ENCODE measurements around the gene MAGED1.

Gene MAGED1, protein sequence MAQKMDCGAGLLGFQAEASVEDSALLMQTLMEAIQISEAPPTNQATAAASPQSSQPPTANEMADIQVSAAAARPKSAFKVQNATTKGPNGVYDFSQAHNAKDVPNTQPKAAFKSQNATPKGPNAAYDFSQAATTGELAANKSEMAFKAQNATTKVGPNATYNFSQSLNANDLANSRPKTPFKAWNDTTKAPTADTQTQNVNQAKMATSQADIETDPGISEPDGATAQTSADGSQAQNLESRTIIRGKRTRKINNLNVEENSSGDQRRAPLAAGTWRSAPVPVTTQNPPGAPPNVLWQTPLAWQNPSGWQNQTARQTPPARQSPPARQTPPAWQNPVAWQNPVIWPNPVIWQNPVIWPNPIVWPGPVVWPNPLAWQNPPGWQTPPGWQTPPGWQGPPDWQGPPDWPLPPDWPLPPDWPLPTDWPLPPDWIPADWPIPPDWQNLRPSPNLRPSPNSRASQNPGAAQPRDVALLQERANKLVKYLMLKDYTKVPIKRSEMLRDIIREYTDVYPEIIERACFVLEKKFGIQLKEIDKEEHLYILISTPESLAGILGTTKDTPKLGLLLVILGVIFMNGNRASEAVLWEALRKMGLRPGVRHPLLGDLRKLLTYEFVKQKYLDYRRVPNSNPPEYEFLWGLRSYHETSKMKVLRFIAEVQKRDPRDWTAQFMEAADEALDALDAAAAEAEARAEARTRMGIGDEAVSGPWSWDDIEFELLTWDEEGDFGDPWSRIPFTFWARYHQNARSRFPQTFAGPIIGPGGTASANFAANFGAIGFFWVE

DNA sequence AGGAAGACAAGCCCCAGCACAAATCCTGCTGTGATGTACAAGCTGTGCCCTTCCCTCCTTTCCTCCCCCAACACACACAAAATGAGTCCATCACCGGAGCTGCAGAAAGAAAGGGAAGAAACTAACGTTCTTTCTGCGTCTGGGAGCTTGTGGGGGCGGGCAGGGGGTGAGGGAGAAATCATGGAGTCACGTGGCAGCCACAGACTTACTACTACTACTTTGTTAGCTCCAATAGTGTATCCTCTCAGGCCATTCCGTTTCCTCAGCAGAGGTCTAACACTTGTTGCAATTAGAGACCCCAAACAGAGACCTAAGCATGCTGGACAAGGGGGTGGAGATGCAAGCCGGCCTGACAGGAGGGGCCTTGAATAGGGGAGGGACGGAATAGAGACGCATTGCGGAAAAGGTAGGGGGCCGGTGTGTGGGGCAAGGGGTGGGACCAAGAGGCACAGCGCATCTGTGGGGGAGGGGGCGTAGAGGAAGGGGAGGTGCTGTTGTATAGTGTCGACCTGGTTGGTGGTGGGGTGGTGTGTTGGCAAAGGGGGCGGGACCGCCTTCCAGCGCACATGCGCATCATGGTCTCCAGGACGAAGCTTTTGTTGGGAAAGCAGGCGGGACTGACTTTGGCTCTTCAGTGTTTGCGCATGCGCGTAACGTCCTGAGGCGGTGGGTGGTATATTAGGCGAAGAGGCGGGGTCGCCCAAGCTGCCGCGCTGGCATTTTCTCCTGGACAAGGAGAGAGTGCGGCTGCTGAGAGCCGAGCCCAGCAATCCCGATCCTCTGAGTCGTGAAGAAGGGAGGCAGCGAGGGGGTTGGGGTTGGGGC, at the start of gene MAGED1:
Gene MAGED1, plus strand, starts transcription at position 703 of the 825 bp plus-strand sequence. CDS start 682 bp downstream, outside the sequence.
- peak; percentile 94 for DNase-seq

DNA sequence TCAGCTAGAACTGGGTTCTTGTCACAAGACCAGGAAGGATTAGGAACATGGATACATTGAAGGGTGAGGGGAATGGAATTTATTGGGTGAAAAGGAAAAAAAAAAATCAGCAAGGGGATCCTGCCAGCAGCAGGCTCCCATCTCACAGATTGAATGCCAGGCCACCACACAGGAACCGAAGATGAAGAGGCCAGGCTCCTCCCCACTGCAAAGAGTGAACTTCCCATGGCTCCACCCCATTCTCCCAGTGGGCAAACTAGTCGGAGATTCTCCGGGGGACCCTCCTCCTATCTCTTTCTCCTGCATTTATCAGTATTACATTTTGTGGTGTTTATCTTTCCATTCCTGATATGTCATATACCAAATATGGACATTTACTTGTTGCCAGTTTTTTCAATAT, 46.0 kb upstream of the MAGED1 start:
- no peak for DNase-seq

DNA sequence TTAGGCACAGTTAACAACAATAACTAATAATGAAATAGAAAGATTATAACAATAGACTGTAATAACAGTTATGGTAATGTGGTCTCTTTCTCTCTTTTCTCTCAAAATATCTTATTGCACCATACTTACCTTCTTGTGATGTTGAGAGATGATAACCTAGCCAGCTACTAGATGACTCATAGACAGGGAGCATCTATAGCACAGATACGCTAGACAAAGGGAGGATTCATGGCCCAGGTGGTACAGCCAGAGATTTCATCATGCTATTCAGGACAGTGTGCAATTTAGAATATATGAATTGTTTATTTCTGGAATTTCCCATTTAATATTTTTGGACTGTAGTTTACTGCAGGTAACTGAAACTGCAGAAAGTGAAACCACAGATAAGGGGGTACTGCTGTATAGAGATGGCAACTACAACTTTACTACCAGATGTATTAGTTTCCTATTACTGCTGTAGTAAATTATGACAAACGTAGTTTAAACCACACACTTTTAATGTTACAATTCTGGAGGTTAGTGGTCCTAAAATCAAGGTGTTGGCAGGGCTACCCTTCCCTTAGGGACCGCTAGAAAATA, 41.8 kb upstream of the MAGED1 start:
- DNase-seq: no peak

DNA sequence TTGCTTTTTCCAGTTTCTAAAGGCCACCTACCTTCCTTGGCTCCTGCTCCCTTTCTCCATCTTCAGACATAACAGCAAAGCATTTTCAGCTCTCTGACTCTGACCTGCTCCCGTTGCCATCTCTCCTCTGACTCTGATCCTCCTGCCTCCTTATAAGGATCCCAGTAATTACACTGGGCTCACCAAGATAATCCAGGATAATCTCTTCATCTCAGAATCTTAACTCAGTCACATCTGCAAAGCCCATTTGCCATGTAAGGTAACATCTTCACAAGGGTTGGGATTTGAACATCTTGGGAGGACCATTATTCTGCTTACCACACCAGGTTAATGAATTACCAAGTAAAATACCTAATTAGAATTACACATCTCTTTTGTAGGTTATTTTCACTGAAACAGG, 41.3 kb upstream of the MAGED1 start:
- DNase-seq: no peak

DNA sequence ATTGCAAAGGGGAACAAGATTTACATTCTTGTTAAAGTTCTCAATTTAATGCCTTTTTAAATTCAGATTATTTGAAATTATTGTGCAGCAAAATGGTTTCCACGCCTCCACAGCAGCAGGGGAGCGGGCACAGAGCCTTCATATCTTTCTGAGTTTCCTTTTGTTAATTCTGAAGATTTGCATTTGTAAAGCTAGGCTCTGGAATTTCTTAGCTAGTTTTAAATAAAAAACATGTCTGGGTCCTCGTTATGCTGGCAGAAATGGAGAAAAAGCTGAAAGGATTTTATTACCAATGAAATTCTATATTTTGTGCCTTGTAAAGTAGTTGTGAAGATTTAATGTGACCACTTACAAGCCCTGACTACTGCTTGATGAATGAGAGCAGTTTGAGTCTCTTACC, 40.8 kb upstream of the MAGED1 start:
- no peak for DNase-seq

DNA sequence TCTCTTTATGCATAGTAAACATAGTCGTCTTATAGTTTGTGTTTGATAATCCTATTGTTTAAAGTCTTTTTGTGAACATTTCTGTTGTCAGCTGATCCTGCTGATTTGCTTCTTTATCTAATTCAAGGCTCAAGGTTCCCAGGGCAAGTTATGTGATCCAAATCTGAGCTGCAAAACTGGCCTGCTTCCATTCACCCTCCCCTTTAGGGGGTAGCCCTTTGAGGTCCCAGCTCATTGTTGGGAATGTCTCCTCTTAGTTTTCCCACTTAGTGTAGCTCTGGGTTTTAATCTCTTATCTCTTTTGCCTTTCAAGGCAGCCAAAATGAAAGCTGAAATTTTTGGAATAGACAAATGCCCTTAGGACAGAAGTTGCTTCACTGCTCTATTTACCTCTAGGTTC, 40.2 kb upstream of the MAGED1 start:
- no peak for DNase-seq

DNA sequence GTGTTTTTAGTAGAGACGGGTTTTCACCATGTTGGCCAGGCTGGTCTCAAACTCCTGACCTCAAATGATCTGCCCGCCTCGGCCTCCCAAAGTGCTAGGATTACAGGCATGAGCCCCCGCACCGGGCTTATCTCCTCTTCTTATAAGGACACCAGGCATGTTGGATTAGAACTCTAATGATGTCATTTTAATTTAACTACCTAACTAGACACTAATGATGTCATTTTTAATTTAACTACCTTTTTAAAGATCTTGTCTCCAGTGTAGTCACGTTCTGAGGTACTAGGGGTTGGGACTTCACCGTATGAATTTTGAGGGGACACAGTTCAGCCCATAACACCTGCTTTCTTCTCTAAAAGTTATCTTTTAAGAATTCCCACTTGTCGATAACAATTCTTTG, 37.7 kb upstream of the MAGED1 start:
- DNase-seq: no peak

DNA sequence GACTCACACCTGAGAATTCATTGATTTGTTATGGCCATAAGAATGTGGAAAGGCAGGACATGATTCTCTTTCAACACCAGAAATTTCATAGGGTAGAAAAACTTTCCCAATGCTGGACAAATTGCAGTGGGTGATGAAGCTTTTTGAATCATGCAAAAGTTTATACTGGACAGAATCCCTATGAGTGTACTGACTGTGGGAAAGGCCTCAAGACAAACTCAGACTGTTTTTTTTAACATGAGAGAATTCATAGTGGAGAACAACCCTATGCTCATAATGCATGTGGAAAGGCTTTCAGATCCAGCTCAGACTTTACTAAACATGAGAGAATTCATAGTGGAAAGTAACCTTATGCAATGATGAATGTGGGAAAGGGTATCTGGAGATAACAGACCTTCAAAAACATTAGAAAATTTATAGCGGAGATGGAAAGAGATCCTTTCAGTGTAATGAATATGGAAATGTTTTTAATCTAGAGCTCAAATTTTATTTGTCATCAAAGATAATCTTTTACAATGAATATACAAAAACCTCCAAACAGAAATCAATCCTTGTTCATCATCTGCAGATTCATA, 36.2 kb upstream of the MAGED1 start:
- no peak for DNase-seq

DNA sequence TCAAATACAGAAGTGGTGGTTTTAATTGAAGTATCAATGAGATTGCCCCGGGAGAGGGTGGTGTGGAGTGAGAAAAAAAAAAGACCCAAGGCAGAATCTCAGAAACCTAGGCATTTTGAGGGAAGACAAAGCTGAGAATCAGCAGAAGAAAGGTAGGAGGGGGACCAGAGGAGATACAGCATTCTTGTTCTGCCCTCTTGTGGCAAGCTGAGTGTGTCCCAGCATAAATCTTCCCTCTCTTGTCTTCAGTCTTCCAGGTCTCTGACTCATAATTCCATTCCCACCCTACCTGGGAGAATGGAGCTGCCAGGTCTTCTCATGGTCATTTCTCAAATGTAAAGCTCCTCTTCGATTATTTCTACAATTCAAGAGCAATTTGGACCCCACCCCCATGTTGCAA, 32.7 kb upstream of the MAGED1 start:
- no peak for DNase-seq

DNA sequence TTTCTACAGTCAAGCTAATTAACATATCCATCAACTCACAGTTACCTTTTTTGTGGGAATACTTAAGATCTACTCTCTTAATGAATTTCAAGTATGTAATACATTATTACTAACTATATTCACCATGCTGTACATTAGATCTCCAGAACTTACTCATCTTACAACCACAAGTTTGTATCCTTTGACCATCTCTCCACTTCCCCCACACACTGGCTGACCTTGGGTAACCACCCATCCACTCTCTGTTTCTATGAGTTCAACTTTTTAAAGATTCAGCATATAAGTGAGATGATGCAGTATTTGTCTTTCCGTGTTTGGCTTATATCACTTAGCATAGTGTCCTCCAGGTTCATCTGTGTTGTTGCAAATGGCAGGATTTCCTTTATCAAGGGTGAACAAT, 30.5 kb upstream of the MAGED1 start:
- no peak for DNase-seq

DNA sequence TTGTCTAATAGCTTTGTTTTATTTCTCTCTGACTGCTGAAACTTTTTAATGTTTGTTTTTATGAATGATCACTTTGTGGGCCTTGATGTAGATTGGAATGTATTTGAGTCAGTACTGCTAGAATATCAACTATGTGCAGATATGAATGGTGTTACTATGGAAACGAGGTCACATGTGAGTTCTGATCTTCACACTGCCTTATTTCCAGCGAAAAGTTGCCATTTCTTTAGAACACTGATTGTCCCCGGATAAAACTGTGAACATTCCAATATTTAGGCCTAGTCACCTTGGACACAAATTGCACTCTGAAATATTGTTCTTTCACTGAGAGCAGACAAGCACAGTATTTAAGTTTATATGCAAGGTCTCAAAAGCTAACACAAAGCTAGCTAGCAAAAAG, 27.2 kb upstream of the MAGED1 start:
- DNase-seq: no peak

DNA sequence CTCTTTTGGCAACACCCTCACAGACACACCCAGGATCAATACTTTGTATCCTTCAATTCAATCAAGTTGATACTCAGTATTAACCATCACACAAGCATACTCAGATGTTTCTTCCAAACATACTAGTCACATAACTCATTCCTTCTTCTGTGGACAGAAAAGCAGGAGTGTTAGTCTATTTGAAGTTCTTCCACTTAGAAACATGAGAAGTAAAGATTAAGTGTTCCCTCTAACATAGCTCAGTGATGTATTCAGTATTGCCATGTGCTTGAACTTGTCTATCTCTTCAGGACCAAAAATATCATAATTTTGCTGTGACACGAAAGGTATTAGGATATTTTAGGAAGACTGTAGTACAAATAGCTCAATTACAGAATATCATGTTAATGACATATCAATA, 25.8 kb upstream of the MAGED1 start:
- DNase-seq: no peak

DNA sequence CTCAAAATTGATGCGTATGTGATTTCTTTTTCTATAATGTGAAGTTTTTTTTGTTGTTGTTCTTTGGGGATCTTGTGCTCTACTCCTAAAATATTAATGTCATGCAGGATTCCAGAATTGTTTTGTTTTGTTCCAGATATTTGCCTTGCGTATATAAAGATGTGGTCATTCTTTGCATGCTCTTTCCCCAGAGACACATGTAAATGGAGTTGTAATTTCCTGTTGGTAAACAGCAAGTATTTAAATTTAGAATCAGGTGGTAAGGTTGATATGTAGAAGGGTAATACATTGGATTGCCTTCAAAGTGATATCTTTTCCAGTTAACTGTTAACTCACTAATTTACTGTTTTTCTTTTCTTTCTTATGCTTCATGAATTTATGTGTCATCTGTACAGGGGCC, 23.1 kb upstream of the MAGED1 start:
- DNase-seq: no peak

DNA sequence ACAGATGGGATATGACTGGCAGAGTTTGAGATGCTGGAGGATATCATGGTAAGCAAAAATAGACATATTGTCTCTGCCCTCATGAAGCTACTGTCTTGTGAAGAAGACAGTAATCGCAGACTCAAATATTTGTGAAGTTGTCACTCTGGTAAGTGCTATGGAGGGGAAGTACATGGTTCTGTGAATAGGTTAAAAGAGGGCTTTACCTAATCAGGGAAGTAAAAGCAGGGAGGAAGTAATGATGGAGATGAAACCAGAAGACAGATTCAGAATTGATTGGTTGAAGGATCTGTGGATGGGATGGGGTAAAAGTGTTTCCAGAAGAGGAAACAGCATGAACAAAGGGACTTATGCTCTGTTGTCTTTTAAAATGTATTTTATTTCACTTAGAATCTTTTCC, 19.3 kb upstream of the MAGED1 start:
- DNase-seq: no peak

DNA sequence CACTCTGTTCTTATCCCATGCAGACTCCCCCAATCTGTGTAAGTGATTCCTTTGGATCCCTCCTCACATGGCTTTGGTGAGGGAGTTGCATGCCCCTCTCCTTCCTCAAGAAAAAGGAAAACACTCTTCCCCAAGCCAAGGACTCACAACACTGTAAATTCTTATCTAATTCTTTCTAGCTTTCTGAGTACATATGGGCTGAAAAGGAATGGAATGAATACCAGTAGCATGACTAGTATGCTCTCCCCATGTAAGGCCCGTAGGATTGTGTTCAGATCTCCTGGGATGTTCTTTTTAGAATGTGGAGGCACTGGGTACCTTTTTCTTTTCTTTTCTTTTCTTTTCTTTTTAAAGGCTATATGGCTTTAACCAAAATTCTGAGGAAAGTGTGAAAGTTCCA, 17.0 kb upstream of the MAGED1 start:
- no peak for DNase-seq

DNA sequence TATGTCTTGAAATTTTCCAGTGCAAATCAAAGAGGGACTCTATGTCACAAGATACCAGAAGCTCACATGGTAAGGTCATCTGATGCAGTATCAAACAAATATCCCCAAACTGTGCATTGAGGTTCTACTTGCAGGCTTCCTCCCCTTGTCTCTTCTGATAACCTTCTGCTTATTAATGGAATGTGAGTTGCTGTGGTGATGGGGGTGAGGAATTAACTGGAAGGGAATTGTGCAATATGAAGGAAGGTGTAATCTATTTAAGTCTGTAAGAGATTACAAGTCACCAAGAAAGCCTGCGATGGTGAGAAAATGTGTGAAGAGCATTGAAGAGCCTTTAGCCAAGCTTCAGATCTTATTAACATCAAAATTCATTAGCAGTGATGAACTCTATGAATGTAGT, 15.4 kb upstream of the MAGED1 start:
- no peak for DNase-seq

DNA sequence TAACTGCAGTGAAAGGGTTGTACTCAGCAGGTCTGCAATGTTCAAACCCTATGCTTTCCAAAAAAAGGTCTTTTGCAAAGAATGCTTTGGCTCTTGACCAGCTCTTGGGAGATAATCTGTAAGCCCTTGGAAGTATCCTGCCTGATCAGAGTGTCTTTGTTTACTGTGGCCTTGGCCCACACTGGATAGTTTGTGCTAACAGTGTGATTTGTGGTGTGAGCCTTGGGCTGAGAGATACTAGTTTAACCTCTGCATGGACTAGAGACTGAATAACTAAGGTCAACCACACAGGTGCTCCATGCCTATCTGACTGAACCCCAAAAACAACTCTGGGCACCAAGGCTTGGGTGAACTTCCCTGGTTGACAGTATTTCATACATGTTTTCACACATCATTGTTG, 3.6 kb upstream of the MAGED1 start:
- no peak for DNase-seq

DNA sequence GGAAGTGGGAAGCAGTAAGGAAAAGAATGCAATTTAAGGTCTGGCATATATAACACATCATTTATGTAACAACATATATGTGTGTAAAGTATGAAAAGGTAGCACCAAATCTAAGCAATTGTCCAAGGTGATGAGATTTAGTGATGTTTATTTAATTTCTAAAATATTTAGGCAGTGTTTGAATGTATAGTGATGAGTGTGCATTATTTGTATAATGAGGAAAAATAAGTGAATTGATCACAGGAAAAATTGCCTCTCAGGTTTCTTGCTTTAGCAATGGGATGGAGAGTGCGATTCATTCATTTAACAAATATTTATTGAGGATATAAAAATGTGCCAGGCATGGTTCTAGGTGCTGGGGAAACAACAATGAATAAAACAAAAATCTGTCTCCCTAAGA, 2.2 kb upstream of the MAGED1 start:
- DNase-seq: no peak

DNA sequence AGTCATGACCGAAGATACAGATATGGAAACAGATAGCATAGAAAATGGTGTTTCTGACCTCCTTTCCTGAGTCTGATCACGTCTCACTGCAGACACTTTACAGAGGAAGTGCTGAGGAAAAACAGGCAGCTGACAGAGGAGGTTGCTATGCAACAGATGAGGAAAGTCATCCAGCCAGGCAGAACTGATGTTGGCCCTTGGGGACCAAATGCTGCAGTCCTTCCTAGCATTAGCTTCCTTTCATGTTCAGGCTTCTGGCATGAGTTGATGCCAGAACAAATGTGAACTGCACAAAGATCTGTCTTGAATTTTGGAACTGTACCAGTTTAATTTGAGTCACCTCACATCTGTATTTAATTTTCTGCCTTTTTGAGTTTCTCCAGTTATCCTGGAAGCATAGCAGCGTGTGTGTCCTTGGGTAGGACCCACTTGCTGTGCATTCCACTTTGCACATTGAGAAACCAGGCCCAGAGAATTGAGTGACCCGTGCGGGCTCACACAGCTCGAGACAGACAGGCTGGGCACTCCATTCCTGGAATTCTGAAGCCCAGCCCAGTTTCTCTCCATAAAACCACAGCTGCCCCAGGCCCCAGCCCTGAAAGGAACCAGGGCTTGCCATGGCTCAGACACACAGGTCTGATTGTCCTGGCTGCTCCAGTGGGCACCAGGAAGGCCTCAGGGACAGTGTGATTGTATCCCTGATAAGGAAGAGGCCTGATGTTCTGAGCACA, 1.4 kb upstream of the MAGED1 start:
- no peak for DNase-seq

DNA sequence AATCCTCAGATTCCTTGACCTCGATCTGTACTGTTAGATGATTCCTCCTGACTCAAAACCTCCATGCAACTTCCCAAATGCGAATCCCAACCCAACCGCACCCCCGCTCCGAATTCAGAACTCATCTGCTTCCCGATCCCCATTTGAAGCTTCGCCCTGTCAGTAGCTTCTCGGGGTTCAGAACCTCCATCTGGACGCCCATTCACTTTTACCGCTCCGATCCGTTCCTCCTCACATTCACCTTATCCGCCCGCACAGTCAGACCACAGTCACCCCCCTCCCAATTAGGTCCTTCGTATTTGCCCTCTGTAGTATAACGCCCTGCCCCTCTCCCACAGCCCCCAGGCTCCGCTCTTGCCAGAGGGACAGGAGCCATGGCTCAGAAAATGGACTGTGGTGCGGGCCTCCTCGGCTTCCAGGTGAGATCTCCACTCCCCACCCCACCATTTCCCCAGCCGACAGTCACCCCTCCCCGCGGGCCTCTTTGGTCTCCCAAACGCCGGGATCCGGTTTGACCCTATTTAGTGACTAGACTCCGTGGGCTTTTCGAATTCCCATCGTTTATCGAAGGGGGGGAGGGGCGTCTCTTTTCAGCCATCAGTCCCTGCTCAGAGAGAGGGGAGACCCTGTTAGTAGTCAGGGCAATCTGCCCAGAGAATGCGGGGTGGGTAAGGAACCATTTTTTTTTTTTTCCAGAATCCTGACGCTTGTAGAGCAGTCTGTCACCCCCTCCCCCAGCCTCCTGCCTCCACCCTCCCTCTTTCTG, 691 bp downstream of the MAGED1 start:
- no peak for DNase-seq

DNA sequence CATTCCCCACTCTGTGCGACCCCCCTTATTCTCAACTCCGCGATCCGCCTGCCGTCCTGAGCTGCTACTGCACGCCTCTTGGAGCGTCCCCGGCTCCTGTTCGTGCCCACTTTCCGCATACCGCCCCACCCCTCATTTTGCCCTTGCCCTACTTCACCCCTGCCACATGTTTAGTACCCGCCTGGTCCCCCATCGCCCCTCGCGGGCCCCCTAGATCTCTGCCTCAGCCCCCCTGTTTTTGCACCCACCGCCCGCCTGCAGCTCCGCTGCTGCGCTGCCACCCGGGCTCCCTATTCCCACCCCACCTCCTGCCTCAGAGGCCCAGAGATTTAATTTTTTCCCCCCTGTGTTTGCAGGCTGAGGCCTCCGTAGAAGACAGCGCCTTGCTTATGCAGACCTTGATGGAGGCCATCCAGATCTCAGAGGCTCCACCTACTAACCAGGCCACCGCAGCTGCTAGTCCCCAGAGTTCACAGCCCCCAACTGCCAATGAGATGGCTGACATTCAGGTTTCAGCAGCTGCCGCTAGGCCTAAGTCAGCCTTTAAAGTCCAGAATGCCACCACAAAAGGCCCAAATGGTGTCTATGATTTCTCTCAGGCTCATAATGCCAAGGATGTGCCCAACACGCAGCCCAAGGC, 1.4 kb downstream of the MAGED1 start:
- DNase-seq: no peak
